GM06990 (cell line): ENCODE measurements around the gene PNMA8C.
"Not testable (repeated sequence)": the region's sequence is repeated elsewhere in the genome, so short reads cannot be mapped to it uniquely, and the experiment has no call there.

Experiments
- DNase-seq: peaks from one replicate; pipeline ENCODE4 v3.0.0-alpha.2; 2011; ENCODE audit not compliant: insufficient read length; ENCODE audit errors: extremely low read depth
- H3K27me3 ChIP-seq: replicated peaks from 2 replicates; pipeline ENCODE4 v1.6.0; 2011; ENCODE audit warnings: low read length; ENCODE audit not compliant: control insufficient read depth, insufficient read depth
- H3K36me3 ChIP-seq: 2 replicates; pipeline ENCODE4 v1.5.1; 2011; ENCODE audit warnings: low read length; ENCODE audit not compliant: control insufficient read depth, insufficient read depth
- H3K4me3 ChIP-seq: replicated peaks from 2 replicates; pipeline ENCODE4 v1.5.1; 2011; ENCODE audit warnings: low read depth, mild to moderate bottlenecking, control low read depth, low read length
- TF ChIP-seq, protein P1 (sequence below): IDR thresholded peaks from 2 replicates; pipeline ENCODE4 v1.5.1; 2011; ENCODE audit warnings: low read length, control low read depth, mild to moderate bottlenecking, inconsistent platforms; ENCODE audit not compliant: insufficient read depth, poor library complexity, severe bottlenecking

Gene PNMA8C

GRCh38 chr19:46407856-46408663 lies 20.7 kb downstream of the PNMA8C start:
- Histone ChIP-seq H3K36me3 (no peaks in the 10 kb centered on the region), H3K27me3 (no peaks in the 10 kb centered on the region; the same call in none of the 2 replicates), H3K4me3 (no peak overlapping the region)
- TF ChIP-seq, protein P1, sequence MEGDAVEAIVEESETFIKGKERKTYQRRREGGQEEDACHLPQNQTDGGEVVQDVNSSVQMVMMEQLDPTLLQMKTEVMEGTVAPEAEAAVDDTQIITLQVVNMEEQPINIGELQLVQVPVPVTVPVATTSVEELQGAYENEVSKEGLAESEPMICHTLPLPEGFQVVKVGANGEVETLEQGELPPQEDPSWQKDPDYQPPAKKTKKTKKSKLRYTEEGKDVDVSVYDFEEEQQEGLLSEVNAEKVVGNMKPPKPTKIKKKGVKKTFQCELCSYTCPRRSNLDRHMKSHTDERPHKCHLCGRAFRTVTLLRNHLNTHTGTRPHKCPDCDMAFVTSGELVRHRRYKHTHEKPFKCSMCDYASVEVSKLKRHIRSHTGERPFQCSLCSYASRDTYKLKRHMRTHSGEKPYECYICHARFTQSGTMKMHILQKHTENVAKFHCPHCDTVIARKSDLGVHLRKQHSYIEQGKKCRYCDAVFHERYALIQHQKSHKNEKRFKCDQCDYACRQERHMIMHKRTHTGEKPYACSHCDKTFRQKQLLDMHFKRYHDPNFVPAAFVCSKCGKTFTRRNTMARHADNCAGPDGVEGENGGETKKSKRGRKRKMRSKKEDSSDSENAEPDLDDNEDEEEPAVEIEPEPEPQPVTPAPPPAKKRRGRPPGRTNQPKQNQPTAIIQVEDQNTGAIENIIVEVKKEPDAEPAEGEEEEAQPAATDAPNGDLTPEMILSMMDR, result no peak
- no peak for DNase-seq

DNA sequence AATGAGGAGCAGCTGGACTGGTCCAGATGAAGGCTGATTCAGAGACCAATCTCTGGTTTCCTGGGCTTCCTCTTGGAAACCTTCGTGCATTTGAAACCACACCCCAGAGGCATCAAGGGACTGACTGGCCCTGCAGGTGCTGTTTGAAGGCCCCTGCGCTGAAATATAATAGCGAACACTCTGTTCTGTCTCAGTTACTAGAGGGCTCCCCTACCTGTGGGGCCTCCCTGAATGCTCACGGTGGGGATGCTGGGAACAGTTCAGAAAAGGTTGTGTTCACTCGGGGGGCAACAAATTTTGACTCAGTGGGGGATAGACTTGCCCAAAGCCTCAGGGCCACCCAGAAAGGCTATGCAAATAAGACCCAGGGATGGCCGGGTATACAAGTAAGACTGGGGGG lies 21.8 kb downstream of the PNMA8C start:
- TF ChIP-seq, protein P1, result no peak
- DNase-seq, result no peak
- H3K27me3 ChIP-seq, result no peaks in the 10 kb centered on the region; the same call in none of the 2 replicates
- H3K4me3 ChIP-seq, result no peak overlapping the region
- no peaks in the 10 kb centered on the region for H3K36me3 ChIP-seq

GRCh38 chr19:46404753-46405468 lies 23.8 kb downstream of the PNMA8C start:
- Histone ChIP-seq H3K4me3 (no peak overlapping the region), H3K27me3 (no peaks in the 10 kb centered on the region; the same call in none of the 2 replicates), H3K36me3 (no peaks in the 10 kb centered on the region)
- TF ChIP-seq, protein P1, result no peak
- no peak for DNase-seq

DNA sequence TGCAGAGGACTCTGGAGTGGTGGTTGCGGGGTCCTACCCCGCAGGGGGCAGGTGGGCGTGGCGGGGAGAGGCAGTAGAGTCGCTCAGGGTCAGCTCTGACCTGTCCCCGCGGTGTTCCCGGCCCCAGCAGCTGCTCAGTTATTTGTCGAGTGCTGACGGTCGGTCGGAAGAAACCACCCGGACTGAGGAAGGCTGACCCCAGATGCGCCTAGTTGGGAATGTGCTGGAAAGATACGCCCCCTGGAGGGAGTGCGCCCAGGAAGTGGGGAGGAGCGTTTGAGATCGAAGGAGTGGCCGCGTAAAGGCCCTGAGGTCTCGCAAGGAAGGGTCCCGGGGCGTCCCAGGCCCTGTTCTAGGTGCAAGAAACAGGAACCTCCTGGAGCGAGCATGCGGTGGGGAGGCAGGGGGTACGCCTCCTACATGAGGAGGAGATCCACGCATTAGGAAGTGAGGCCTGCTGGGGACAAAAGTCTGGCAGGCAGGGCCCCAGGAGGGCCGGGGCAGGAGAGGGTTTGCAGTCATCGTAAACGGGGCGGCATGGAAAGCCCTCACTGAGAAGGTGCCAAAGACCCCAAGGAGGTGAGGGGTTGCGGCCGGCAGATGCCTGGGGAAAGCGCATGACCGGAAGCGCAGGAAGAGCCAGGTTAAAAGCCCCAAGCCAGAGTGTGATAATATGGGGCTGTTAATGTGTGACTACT lies 24.5 kb downstream of the PNMA8C start:
- H3K36me3 ChIP-seq, result no peaks in the 10 kb centered on the region
- DNase-seq, result no peak
- H3K4me3 ChIP-seq, result no peak overlapping the region
- TF ChIP-seq, protein P1, result no peak
- H3K27me3 ChIP-seq, result no peaks in the 10 kb centered on the region; the same call in none of the 2 replicates

- no peak overlapping the region for H3K4me3 ChIP-seq
- H3K36me3 ChIP-seq, result no peaks in the 10 kb centered on the region
- TF ChIP-seq, protein P1, result no peak
- DNase-seq, result no peak
- H3K27me3 ChIP-seq, result no peaks in the 10 kb centered on the region; the same call in 1 of the 2 replicates
Observed at GRCh38 chr19:46402725-46403124, 26.0 kb downstream of the PNMA8C start.

- DNase-seq, H3K36me3 ChIP-seq, H3K4me3 ChIP-seq, H3K27me3 ChIP-seq: not testable (repeated sequence)
Observed at GRCh38 chr19:46397801-46398479, 30.8 kb downstream of the PNMA8C start.
